ENCODE measurements around the gene ANKZF1. TPM values are rescaled to one million over a fixed set of nuclear protein-coding genes. Genes with fewer than 3 reads are reported as not detected.

The ANKZF1 gene
- total RNA-seq, 1 donor = 35.1 TPM

- peaks cover 49% of the 10 kb centered on the region for H3K36me3 ChIP-seq (ENCODE audit: insufficient read depth, low read length)
- H3K4me3 ChIP-seq (ENCODE audit: insufficient read depth, low read length) = no peak overlapping the region
- H3K27me3 ChIP-seq (ENCODE audit: insufficient read depth, low read length) = no peaks in the 10 kb centered on the region
- H3K4me1 ChIP-seq (ENCODE audit: insufficient read depth, low read length) = peaks cover 12% of the 10 kb centered on the region
- no peak overlapping the region for H2AFZ ChIP-seq (ENCODE audit: low read length)
- H3K79me2 ChIP-seq (ENCODE audit: insufficient read depth, low read length) = peaks cover 32% of the 10 kb centered on the region
- H3K9me3 ChIP-seq (ENCODE audit: low read depth, low read length) = no peaks in the 10 kb centered on the region
- no peak overlapping the region for H3K4me2 ChIP-seq (ENCODE audit: insufficient read depth, low read length)
- TF ChIP-seq CTCF (IDR thresholded peaks at IDR 0.05; ENCODE audit: extremely low read depth, low read depth, low read length) = no peak
- H4K20me1 ChIP-seq (ENCODE audit: insufficient read depth, low read length) = peaks cover 14% of the 10 kb centered on the region
- DNase-seq (ENCODE audit: insufficient read length, low spot score, missing footprints) = no peak
- no peak overlapping the region for H3K27ac ChIP-seq (ENCODE audit: low read depth, low read length)
Measured at GRCh38 chr2:219182331-219183150, 47.1 kb upstream of the ANKZF1 start.

GRCh38 chr2:219183151-219183772 lies 46.3 kb upstream of the ANKZF1 start:
- Histone ChIP-seq H3K36me3 (ENCODE audit: insufficient read depth, low read length) (peaks cover 49% of the 10 kb centered on the region), H3K79me2 (ENCODE audit: insufficient read depth, low read length) (peaks cover 31% of the 10 kb centered on the region), H4K20me1 (ENCODE audit: insufficient read depth, low read length) (peaks cover 14% of the 10 kb centered on the region), H3K27ac (ENCODE audit: low read depth, low read length) (no peak overlapping the region), H3K27me3 (ENCODE audit: insufficient read depth, low read length) (no peaks in the 10 kb centered on the region), H3K4me2 (ENCODE audit: insufficient read depth, low read length) (no peak overlapping the region), H3K4me3 (ENCODE audit: insufficient read depth, low read length) (no peak overlapping the region), H2AFZ (ENCODE audit: low read length) (no peak overlapping the region), H3K4me1 (ENCODE audit: insufficient read depth, low read length) (peaks cover 10% of the 10 kb centered on the region), H3K9me3 (ENCODE audit: low read depth, low read length) (no peaks in the 10 kb centered on the region)
- TF ChIP-seq CTCF (IDR thresholded peaks at IDR 0.05; ENCODE audit: extremely low read depth, low read depth, low read length) = no peak
- DNase-seq (ENCODE audit: insufficient read length, low spot score, missing footprints) = no peak

GRCh38 chr2:219184121-219184520 lies 45.5 kb upstream of the ANKZF1 start:
- no peaks in the 10 kb centered on the region for H3K27me3 ChIP-seq (ENCODE audit: insufficient read depth, low read length)
- peaks cover 5% of the 10 kb centered on the region for H3K4me1 ChIP-seq (ENCODE audit: insufficient read depth, low read length)
- peaks cover 23% of the 10 kb centered on the region for H3K79me2 ChIP-seq (ENCODE audit: insufficient read depth, low read length)
- H3K4me2 ChIP-seq (ENCODE audit: insufficient read depth, low read length) = no peak overlapping the region
- H3K4me3 ChIP-seq (ENCODE audit: insufficient read depth, low read length) = no peak overlapping the region
- TF ChIP-seq CTCF (IDR thresholded peaks at IDR 0.05; ENCODE audit: extremely low read depth, low read depth, low read length) = no peak
- H3K36me3 ChIP-seq (ENCODE audit: insufficient read depth, low read length) = peaks cover 49% of the 10 kb centered on the region
- DNase-seq (ENCODE audit: insufficient read length, low spot score, missing footprints) = no peak
- H3K9me3 ChIP-seq (ENCODE audit: low read depth, low read length) = no peaks in the 10 kb centered on the region
- no peak overlapping the region for H3K27ac ChIP-seq (ENCODE audit: low read depth, low read length)
- no peak overlapping the region for H2AFZ ChIP-seq (ENCODE audit: low read length)
- peaks cover 10% of the 10 kb centered on the region for H4K20me1 ChIP-seq (ENCODE audit: insufficient read depth, low read length)

- TF ChIP-seq CTCF (IDR thresholded peaks at IDR 0.05; ENCODE audit: extremely low read depth, low read depth, low read length) = no peak
- Histone ChIP-seq H3K36me3 (ENCODE audit: insufficient read depth, low read length) (peaks cover 26% of the 10 kb centered on the region), H3K79me2 (ENCODE audit: insufficient read depth, low read length) (peaks cover 2% of the 10 kb centered on the region)
Measured at GRCh38 chr2:219186754-219187456, 42.7 kb upstream of the ANKZF1 start.

More at GRCh38 chr2:219186754-219187456, 42.7 kb upstream of the ANKZF1 start:
- no peaks in the 10 kb centered on the region for H3K9me3 ChIP-seq (ENCODE audit: low read depth, low read length)
- H3K4me3 ChIP-seq (ENCODE audit: insufficient read depth, low read length) = no peak overlapping the region
- H4K20me1 ChIP-seq (ENCODE audit: insufficient read depth, low read length) = peaks cover 5% of the 10 kb centered on the region
- no peak overlapping the region for H3K4me2 ChIP-seq (ENCODE audit: insufficient read depth, low read length)
- H3K27me3 ChIP-seq (ENCODE audit: insufficient read depth, low read length) = no peaks in the 10 kb centered on the region
- H3K4me1 ChIP-seq (ENCODE audit: insufficient read depth, low read length) = no peaks in the 10 kb centered on the region
- no peak overlapping the region for H2AFZ ChIP-seq (ENCODE audit: low read length)
- DNase-seq (ENCODE audit: insufficient read length, low spot score, missing footprints) = no peak
- no peak overlapping the region for H3K27ac ChIP-seq (ENCODE audit: low read depth, low read length)

All from osteoblast (primary cell).